Measurements from ENCODE around the gene SDF4.
"Not testable (repeated sequence)": the region's sequence is repeated elsewhere in the genome, so short reads cannot be mapped to it uniquely, and the experiment has no call there.

The SDF4 gene

DNA sequence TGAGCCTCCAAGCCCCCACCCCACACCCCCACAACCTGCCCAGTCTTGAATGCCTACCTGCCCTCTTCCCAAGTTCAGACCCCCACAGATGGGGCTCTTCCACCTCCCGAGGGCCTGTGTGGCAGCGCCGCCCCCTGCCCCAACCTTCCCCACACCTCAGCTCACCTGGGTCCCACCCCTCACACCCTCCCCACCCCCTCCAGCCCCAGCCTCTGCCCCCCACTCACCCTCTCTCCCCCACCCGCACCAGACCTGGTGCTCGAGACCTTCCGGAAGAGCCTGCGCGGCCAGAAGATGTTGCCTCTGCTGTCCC lies 34.7 kb downstream of the SDF4 start:
- no peak for DNase-seq

DNA sequence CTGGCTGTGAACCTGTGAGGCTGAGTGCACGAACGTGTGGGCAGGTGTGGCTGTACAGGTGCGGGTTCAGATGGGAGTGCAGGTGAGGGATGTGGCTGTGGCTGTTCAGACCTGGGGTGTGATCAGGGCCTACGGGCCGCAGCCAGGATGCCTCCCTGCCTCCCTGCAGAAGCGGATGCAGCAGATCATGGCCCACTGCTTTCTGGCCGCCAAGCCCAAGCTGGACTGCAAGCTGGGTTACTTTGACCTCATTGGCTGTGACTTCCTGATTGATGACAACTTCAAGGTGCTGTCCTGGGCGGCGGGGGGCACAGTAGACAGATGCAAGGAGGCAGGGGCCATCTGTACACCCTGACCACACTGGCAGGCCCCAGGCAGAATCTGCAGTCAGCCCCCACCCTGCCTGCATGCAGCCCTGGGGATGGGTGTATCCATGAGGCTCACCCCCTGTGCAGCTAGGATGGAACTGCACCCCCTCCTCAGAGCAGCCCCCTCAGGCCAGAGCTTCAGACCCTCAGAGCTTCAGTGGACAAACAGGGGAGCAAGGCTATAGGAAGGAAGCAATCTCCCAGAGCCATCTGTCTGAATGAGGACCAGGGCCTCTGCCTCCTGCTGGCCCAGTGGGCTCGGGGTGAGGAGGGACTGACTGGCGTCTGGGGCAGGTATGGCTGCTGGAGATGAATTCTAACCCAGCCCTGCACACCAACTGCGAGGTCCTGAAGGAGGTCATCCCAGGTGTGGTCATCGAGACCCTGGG lies 35.2 kb downstream of the SDF4 start:
- peak; percentile 1 for DNase-seq

DNA sequence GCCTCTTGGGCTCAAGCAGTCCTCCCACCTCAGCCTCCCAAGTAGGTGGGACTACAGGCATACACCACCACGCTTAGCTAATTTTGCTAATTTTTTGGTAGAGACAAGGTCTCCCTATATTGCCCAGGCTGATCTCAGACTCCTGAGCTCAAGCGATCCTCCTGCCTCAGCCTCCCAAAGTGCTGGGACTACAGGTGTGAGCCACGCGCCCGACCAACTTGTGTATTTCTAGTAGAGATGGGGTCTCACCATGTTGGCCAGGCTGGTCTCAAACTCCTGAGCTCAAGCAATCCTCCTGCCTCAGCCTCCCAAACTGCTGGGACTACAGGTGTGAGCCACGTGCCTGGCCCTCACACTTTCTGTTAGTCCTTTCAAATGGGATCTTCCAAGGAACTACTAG lies 36.1 kb downstream of the SDF4 start:
- not testable (repeated sequence) for DNase-seq

DNA sequence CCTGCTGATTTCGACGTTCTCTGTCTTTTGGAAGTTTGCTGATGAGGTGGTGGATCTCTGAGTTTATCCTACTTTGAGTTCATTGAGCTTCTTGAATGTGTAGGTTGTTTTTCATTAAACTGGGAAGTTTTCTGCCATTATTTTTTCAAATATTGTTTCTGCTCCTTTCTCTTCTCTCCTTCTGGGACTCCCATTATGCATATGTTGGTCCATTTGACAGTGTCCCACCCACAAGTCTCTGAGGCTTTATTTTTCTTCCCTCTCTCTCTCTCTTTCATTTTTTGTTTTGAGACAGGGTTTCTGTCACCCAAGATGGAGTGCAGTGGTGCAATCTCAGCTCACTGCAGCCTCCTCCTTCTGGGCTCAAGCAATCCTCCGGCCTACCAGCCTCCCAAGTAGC lies 37.1 kb downstream of the SDF4 start:
- DNase-seq, result no peak

DNA sequence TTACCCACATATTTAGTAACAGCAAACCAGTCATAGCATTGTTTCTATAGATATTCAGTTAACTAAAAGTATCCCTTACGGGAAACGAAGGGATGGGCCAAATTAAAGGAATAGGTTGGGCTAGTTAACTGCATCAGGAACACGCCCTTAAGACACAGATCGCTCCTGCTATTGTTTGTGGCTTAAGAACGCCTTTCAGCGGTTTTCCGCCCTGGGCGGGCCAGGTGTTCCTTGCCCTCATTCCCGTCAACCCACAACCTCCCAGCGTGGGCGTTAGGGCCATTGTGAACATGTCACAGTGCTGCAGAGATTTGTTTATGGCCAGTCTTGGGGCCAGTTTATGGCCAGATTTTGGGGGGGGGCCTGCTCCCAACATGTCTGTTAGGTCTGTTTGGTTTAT lies 40.1 kb downstream of the SDF4 start:
- DNase-seq, result no peak

DNA sequence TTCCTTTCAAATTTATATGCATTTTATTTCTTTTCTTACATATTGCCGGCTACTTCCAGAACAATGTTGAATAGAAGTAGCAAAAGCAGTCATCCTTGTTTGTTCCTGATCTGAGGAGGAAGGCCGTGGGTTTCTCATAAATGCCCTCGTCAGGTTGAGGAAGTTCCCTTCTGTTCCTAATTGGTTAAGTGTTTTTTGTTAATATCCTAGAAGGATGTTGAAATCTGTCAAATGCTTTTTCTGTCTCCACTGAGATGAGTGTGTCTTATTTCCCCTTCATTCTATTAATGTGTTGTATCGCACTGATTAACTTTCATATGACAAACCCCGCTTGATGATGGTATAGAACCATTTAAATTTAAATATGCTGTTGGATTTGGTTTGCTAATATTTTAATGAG lies 42.7 kb downstream of the SDF4 start:
- DNase-seq, result no peak

DNA sequence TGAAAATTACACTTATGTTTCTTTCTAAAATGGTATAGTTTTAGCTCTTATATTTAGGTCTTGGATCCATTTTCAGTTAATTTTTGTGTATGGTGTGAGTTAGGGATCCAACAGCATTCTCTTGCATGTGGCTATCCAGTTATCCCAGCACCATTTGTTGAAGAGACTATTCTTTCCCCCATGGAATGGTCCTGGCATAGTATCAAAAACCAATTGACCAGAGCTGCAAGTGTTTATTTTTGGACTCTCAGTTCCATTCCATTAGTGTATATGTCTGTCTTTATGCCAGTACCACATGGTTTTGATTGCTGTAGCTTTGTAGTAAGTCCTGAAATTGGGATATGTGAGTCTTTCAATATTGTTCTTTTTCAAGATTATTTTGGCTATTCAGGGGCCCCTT lies 43.9 kb downstream of the SDF4 start:
- DNase-seq, result no peak

DNA sequence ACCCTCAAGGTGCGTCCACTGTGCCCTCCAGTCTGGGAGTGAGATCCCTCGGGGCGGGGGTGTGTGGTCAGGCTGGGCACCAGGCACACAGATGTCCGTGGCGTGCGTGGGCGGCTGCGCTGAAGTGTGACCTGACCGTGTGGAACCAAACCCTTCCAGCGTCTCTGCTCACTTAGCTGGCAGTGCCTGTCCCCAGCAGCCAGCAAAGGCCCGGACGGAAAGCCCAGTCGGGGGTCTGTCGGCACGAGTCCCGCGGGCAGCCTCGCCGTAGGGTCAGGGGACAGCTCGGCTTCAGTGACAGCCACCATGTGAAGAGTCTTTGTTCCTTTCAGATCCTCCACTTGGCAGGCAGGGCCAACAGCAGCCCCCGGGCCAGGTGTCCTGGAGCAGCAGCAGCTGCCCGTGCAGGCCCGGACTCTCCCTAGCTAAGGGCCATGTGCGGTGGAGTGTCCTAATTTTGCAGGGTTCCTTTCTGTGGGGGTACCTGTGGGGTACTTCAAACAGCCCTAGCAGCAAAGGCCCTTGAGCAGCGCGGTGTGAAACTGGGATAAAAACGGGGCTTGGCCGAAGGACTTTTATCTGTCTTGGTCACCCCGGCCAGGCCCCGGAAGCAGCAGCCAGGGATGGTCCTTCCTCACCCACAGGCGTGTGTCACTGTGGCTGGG lies 46.6 kb downstream of the SDF4 start:
- peak; percentile 1 for DNase-seq

DNA sequence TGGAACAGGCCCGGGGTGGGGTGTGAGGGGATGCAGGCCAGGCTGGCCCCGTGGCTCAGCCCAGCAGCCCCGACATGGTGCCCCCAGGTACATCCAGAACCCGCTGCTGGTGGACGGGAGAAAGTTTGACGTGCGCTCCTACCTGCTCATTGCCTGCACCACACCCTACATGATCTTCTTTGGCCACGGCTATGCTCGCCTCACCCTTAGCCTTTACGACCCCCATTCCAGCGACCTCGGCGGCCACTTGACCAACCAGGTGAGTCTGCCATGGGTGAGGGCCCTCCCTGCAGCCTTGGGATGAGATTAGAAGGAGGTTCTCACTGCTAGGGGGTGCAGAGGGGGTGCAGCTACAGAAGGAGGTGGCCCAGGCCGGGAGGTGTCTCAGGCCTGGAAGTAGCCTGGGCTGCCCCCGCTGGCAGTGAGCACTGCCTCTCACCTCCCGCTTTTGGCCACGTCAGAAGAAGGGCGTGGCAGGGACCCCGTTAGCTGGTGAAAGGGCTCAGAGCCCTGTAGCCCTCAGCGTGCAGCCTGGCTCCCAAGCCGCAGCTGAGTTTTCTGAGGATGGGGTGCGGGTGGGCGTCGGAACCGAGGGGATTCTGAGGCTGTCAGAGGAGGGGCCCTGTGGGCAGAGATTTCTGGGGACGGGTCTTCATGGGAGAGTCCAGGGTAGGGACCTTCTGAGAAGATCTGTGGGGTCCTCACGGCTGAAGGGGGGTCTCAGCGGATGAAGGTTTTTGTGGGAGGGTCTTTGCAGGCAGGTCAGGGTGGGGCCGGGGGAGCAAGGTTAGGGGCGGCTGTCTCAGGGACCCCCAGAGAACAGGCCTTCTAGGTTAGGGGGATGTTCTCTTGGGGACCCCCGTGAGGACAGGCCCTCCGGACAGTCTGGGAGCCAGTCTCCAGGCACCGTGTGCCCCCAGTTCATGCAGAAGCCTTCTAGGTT lies 47.7 kb downstream of the SDF4 start:
- DNase-seq, result no peak

DNA sequence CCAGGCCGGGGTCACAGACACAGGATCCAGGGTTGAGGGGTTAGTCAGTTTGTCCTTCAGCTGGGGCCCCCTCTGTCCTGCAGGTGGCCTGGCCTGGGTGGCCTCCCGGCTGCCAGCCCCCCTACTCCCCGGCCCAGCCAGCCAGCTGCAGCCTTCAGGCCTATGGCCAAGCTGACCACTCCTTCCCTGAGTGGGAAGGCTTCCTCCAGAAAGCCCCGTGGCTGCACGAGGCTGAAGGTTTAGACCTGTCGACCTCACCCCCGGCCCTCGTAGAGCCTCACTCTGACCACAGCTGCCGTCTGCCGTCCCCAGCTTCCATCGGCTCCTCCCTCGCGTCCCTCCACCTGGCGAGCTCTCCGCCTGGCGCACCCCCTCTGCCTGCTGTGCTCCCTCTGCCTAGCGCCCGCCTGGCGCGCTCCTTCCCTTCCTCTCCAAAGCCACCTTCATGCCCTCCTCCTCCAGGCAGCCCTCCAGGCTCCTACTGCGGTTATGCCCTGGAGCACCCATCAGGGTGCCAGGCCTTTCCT lies 48.5 kb downstream of the SDF4 start:
- DNase-seq, result peak; percentile 1

DNA sequence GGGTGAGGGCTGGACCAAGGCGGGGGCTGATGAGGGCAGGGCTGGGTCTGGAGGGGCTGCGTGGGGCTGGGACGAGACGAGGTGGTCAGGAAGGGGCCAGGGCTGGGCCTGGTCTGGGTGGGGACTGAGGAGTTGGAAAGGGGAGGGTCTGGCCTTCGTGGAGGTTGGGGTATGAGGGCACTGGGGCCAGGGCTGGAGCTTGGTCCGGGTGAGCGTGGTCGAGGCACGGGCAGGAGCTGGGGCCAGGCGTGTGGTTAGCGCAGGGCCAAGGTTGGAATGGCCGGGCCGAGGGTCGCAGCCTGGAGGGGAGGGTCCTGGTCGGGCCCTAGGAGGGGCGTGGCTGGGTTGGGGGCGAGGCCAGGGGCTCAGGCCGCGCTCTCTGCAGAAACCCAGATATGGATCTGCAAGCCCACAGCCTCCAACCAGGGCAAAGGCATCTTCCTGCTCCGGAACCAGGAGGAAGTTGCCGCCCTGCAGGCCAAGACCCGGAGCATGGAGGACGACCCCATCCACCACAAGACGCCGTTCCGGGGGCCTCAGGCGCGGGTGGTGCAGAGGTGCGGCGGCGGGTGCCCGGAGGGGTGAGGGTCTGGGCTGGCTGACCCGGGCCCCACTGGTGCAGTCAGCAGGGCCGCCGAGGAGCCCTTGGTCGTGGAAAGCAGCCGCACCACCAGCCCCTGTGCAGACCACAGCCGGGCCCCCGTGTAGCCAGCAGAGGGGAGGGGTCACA lies 49.1 kb downstream of the SDF4 start:
- DNase-seq, result no peak

DNA sequence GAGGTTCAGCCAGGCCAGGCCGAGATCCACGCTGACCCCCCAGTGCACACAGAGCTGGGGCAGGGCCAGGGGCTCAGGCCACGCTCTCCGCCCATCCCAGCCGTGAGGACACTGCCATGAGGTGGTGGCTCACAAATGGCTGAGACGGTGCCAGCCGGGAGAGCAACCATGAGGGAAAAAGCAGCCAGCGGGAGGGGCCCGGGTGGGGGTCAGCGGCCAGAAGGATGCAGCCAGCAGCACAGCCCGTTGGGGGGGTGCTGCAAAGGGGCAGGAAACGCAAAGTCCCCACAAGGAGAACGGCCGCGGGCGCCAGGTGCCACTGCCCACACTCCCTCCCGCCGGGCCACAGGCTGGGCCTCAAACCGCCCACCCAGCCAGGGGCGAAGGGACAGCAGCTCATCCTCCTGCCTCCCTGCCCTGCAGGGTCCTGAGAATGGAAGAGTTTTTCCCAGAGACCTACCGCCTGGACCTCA lies 49.8 kb downstream of the SDF4 start:
- DNase-seq, result no peak

DNA sequence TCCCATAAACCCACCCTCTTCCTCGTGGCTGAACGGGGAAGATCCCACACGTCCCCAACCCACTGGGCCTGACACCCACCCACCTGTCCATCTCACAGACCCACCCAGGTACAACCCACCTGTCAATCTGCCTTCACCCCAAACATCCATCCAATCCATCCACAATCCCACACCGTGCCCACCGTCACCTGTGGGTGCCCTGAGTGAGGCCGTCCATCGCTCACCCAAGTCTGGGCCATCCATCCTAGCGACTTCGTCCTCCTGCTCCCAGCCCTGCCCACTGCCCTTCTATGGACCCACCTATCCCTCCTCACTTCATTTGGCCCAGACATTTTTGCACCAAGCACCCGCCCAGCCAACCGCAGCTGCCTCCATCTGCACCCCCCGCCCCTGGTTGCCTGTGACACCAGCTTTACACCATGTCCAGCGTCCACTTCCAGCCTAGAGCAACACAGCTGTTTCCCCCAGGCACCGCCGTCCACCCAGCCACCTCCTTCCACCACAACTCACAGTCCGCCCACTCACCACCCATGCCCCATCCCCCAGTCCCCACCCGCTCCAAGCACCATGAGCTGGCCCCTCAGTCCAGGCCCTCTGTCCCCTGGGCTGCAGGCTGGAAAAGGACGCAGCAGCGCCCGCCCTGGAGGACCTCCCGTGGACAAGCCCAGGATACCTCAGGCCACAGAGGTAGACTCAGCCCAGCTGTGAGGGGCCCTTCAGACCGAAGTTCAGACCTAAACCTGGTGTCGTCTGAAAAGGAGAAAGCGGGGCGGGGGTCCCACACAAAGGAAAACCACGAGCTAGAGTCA lies 50.5 kb downstream of the SDF4 start:
- DNase-seq, result no peak

DNA sequence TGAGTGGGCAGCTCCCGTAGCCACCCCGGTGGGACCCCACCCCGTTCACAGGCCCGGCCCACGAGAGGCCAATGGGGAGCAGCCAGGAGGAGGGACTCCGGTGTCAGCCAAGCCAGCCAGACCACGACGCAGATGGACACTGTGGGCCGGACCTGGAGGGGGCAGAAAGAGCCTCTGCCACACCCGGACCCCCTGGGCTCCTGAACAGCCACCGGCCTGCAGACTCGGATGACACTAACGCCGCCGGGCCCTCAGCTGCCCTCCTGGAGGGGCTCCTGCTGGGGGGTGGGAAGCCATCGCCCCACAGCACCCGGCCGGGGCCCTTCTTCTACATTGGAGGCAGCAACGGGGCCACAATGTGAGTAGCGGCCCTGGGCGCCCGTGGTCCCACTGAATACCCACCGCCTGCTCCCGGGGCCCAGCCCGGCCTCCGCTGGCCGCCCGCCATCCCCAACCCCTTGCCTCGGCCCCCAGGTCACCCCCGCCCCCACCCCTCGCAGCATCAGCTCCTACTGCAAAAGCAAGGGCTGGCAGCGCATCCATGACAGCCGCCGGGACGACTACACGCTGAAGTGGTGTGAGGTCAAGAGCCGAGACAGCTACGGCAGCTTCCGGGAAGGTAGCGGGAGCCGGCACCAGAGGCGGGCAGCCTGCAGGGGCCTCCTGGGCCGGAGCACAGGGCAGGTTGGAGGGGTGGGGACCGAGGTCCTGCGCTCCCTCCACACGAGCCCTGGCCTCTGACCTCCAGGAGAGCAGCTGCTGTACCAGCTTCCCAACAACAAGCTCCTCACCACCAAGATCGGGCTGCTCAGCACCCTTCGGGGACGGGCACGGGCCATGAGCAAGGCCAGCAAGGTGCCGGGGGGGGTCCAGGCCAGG lies 51.6 kb downstream of the SDF4 start:
- no peak for DNase-seq

DNA sequence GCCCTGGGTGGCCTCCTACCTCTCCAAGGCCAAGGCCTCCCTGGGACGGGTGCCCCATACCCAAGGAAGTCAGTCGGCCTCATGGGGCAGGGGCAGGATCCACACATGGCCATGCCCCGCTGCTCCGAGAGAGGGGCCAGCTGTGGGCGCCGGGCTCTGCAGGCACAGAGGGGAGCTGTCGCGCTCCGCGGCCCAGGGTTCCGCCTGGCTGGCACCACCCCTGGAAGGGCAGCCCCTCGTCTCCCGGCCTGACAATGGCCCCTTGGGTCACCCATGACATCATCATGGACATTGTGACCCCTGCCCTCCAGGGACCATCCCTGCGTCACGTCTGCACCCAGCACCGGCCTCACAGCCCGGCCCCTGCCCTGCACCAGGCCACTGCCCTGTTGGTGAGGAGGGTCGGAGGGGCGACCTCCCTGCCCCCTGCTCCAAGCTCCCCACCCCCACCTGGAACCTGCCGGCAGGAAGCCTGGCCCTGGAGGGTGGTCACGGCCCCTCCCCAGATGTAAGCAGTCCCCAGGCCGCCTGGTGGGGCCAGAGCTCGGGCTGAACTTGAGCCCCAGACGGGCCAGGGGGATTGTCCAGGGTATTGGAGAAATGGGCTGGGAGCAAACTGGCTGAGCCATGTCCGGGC lies 52.3 kb downstream of the SDF4 start:
- DNase-seq, result no peak

DNA sequence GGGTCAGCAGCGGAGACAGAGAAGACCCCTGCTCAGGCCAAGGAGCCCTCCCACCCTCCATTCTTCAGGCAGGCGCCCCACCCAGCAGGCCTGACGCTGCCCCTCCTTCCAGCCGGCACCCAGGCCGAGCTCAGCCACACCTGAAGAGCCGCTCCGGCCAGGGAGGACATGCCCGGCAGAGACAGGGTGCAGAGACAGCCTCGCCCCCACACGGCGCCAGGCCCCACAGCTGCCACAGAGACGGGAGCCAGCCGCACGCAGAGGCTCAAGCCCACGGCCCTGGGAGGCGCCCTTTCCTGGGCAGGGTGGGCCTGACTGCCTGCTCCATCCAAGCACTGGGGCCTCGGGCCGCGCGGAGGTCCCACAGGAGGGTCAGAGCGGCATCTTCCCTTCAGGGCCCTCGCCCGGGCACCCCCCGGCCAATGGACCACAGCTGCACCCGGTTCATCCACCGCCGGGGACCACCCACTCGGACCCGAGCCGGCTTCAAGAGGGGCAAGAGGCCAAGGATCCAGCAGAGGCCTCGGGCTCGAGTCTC lies 52.9 kb downstream of the SDF4 start:
- DNase-seq, result peak; percentile 1

DNA sequence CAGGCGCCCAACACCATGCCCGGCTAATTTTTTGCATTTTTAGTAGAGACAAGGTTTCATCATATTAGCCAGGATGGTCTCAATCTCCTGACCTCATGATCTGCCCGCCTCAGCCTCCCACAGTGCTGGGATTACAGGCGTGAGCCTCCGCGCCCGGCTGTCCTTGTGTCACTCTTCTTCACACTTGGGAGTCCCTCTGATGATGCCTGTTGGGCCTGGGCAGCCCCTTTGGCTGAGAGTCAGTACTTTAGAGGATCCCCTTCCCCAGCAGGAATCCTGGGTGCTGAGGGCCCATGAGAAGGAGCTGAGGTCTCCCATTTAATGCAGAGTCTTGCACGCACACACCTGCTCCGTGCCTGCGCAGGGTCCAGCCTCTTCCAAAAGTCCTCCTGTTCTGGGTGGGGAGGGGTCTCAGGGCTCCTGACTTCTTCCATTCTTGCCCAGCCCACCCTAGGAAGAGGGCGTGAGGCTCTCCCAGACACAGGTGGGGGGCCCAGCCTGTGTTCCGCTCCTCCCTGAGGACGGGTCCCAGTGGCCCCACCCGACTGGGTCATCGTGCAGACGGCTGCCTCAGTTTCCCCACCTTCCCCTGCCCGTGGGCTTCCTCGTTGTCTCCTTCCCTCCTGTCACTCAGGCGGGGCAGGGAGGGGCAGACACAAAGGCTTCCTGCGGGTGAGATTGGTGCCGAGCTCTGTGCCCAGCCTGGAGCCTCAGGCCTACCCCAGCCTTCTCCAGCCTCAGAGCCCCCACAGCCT lies 54.2 kb downstream of the SDF4 start:
- DNase-seq, result peak; percentile 1

DNA sequence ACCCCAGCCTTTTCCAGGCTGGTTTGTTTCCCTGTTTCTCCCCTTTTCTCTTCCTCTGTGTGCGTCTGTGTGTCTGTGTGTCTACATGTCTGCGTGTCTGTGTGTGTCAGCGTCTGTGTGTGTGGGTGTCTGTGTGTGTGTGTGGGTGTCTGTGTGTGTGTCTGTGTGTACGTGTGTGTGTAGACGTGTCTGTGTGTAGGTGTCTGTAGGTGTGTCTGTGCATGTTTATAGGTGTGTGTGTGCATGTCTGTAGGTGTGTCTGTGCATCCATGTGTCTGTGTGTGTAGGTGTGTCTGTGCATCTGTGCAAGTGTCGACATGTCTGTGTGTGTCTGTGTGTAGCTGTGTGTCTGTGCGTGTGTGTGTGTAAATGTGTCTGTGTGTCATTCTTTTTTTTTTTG lies 54.9 kb downstream of the SDF4 start:
- peak; percentile 1 for DNase-seq
